ENCODE measurements around the gene FCRLA. TPM values are rescaled to one million over a fixed set of nuclear protein-coding genes. Genes with fewer than 3 reads are reported as not detected.

Gene FCRLA
- total RNA-seq, 4 donors from 2014 or later, result not detected

- Histone ChIP-seq H3K27me3 (no peaks in the 10 kb centered on the region), H3K36me3 (no peaks in the 10 kb centered on the region), H3K4me1 (peaks cover 0 to 2% of the 10 kb centered on the region in 2 donors), H3K4me3 (replicated peaks in 1 of 3) (no peak overlapping the region), H3K27ac (no peak overlapping the region), H3K9me3 (no peaks in the 10 kb centered on the region)
- intact Hi-C loops (cut with DNase I), result no loop called here
- WGBS, 2 donors, result 82 to 87% methylated on average over 1 of the region's 1 CpG
- TF ChIP-seq CTCF (IDR thresholded peaks at IDR 0.05) (no peak), POLR2A (IDR thresholded peaks at IDR 0.05) (no peak)
- DNase-seq, result no peak
These were observed 13.4 kb downstream of the FCRLA start for GRCh38 chr1:161720422-161720821.

- Histone ChIP-seq H3K4me1 (peaks cover 0 to 5% of the 10 kb centered on the region in 2 donors), H3K27ac (no peak within 1 kb of the TSS), H3K36me3 (no peaks in the 10 kb centered on the region), H3K9me3 (no peaks in the 10 kb centered on the region), H3K27me3 (no peaks in the 10 kb centered on the region), H3K4me3 (replicated peaks in 1 of 3) (no peak within 1 kb of the TSS)
- DNase-seq, result no peak
- intact Hi-C loops (cut with DNase I), result no loop called here
- no peak for TF ChIP-seq POLR2A (IDR thresholded peaks at IDR 0.05)
- TF ChIP-seq CTCF (IDR thresholded peaks at IDR 0.05), result no peak
- WGBS, 2 donors, result 37 to 43% methylated on average over 3 to 4 of the region's 4 CpGs
These were observed 14.1 kb downstream of the FCRLA start, which contains the start of gene FCRLB for GRCh38 chr1:161720956-161721737. Gene FCRLB (plus strand): TSS chr1:161721544. CDS start chr1:161722673, 1,129 bp downstream.

GRCh38 chr1:161721738-161722343 lies 14.8 kb downstream of the FCRLA start:
- H3K27ac ChIP-seq, result no peak overlapping the region
- no peak for TF ChIP-seq POLR2A (IDR thresholded peaks at IDR 0.05)
- no peak for TF ChIP-seq CTCF (IDR thresholded peaks at IDR 0.05)
- intact Hi-C loops (cut with DNase I), result no loop called here
- H3K27me3 ChIP-seq, result no peaks in the 10 kb centered on the region
- H3K4me3 ChIP-seq (replicated peaks in 1 of 3), result no peak overlapping the region
- no peak for DNase-seq
- peaks cover 0 to 5% of the 10 kb centered on the region in 2 donors for H3K4me1 ChIP-seq
- H3K9me3 ChIP-seq, result no peaks in the 10 kb centered on the region
- no peaks in the 10 kb centered on the region for H3K36me3 ChIP-seq
- WGBS, 2 donors, result 62 to 71% methylated on average over 8 of the region's 8 CpGs

- Histone ChIP-seq H3K4me1 (peaks cover 1 to 5% of the 10 kb centered on the region in 2 donors), H3K27me3 (no peaks in the 10 kb centered on the region), H3K9me3 (no peaks in the 10 kb centered on the region), H3K27ac (no peak overlapping the region), H3K4me3 (replicated peaks in 1 of 3) (no peak overlapping the region), H3K36me3 (no peaks in the 10 kb centered on the region)
- WGBS, 2 donors, result 100% methylated on average over 1 of the region's 1 CpG
- TF ChIP-seq POLR2A (IDR thresholded peaks at IDR 0.05) (no peak), CTCF (IDR thresholded peaks at IDR 0.05) (no peak)
- no peak for DNase-seq
- intact Hi-C loops (cut with DNase I), result no loop called here
These were observed 15.4 kb downstream of the FCRLA start for GRCh38 chr1:161722406-161722805.

Data from thyroid gland (tissue), 4 donors.